K562 (cell line): ENCODE results near the gene MAN2A1.

Experiments
- CTCF ChIP-seq, 3 experiments: IDR thresholded peaks in 2 of 3; conservative IDR thresholded peaks in 1 of 3; 2 replicates each; pipeline ENCODE4 v1.5.1; 2011 to 2012; ENCODE audit warnings: low read length in 3 of 3, mild to moderate bottlenecking in 3 of 3, control low read depth in 2 of 3, improper control_type of control experiment in 1 of 3, inconsistent platforms in 1 of 3, low read depth in 1 of 3, mixed read lengths in 1 of 3, moderate library complexity in 1 of 3; ENCODE audit not compliant: insufficient read depth in 2 of 3
- TF ChIP-seq, protein P1 (sequence below): fragments of 250-450 bp; sonication (Bioruptor Pico); IDR thresholded peaks from 2 replicates; pipeline ENCODE4 v1.9.0; 2021; ENCODE audit warnings: mild to moderate bottlenecking

GRCh38 chr5:109855056-109855455, 165.3 kb downstream of the MAN2A1 start:
- no peak for TF ChIP-seq CTCF (IDR thresholded peaks at IDR 0.05 in 2 of 3, conservative IDR thresholded peaks at IDR 0.05 in 1 of 3; ENCODE audit: insufficient read depth in 2 of 3, low read depth in 1 of 3, low read length in 3 of 3)
- TF ChIP-seq, protein P1, sequence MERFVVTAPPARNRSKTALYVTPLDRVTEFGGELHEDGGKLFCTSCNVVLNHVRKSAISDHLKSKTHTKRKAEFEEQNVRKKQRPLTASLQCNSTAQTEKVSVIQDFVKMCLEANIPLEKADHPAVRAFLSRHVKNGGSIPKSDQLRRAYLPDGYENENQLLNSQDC (CRISPR knock-in tag): no peak
